ENCODE results near the gene CEBPZ.
"Not testable (repeated sequence)": the region's sequence is repeated elsewhere in the genome, so short reads cannot be mapped to it uniquely, and the experiment has no call there.

- TF ChIP-seq, protein P1, sequence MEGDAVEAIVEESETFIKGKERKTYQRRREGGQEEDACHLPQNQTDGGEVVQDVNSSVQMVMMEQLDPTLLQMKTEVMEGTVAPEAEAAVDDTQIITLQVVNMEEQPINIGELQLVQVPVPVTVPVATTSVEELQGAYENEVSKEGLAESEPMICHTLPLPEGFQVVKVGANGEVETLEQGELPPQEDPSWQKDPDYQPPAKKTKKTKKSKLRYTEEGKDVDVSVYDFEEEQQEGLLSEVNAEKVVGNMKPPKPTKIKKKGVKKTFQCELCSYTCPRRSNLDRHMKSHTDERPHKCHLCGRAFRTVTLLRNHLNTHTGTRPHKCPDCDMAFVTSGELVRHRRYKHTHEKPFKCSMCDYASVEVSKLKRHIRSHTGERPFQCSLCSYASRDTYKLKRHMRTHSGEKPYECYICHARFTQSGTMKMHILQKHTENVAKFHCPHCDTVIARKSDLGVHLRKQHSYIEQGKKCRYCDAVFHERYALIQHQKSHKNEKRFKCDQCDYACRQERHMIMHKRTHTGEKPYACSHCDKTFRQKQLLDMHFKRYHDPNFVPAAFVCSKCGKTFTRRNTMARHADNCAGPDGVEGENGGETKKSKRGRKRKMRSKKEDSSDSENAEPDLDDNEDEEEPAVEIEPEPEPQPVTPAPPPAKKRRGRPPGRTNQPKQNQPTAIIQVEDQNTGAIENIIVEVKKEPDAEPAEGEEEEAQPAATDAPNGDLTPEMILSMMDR (IDR thresholded peaks at IDR 0.05), result not testable (repeated sequence)
- not testable (repeated sequence) for TF ChIP-seq EZH2 (IDR thresholded peaks at IDR 0.05; ENCODE audit: borderline replicate concordance, insufficient read depth, low read depth, low read length, poor library complexity, severe bottlenecking)
These were observed 24.6 kb downstream of the CEBPZ start for GRCh38 chr2:37206760-37207159.
